Dendritic cell treated with granulocyte-macrophage colony-stimulating factor and Interleukin-4, amounts not matched to agents 40 ng/mL and 50 ng/mL, for 4 days (primary cell): Measurements from ENCODE around the gene PARP1.

Experiments used
- H3K27ac Mint-ChIP-seq: one replicate; pipeline ENCODE4 v1.8.0; 2022; ENCODE audit warnings: mild to moderate bottlenecking, mixed read lengths
- H3K27me3 Mint-ChIP-seq: one replicate; pipeline ENCODE4 v1.8.0; 2022; ENCODE audit warnings: mild to moderate bottlenecking, mixed read lengths
- H3K36me3 Mint-ChIP-seq: one replicate; pipeline ENCODE4 v1.8.0; 2022; ENCODE audit warnings: low read depth, mixed read lengths
- H3K4me1 Mint-ChIP-seq: one replicate; pipeline ENCODE4 v1.8.0; 2022; ENCODE audit warnings: low read depth, mixed read lengths
- H3K4me3 Mint-ChIP-seq: one replicate; pipeline ENCODE4 v1.8.0; 2022; ENCODE audit warnings: mild to moderate bottlenecking, moderate library complexity, mixed read lengths
- H3K9me3 Mint-ChIP-seq: one replicate; pipeline ENCODE4 v1.8.0; 2022; ENCODE audit warnings: mixed read lengths
- intact Hi-C: fragments of 100-400 bp; cut with micrococcal nuclease; formaldehyde crosslinking; loops from one replicate; pipeline ENCODE4 v1.15.0; 2022

PARP1 gene

DNA sequence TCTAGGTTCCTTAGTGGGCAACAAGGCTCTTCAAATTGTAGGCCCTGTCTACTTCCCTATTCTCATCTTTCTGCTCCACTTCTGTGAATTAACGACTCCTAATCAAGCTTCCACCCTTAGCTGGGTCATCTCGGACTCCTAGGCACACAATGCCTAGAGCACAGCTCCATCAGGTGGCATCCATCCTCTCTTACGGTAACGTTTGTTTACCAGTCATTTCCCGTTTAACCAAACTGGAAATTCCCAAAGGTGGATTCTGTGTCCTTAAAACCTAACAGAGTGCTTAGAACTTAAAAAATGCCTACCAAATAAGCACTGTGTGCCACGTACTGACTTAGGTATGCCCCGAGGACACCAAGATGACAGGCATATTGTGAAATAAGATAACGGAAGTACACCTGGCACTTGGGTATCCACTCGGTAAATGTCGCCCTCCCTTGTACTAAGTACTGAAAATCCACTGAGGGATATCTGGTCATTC, 1.5 kb downstream of the PARP1 start:
- H3K4me1 Mint-ChIP-seq: peaks cover 49% of the 10 kb centered on the region
- H3K27ac Mint-ChIP-seq: peak overlapping the region; percentile 91
- peaks cover 6% of the 10 kb centered on the region for H3K9me3 Mint-ChIP-seq
- intact Hi-C loops: loop anchor here (5.0 to 10.0 kb wide), 2 partner anchors 99 to 632 kb away; partner anchors contain the start of genes LIN9 and SRP9
- H3K27me3 Mint-ChIP-seq: no peaks in the 10 kb centered on the region
- H3K36me3 Mint-ChIP-seq: peaks cover 28% of the 10 kb centered on the region
- H3K4me3 Mint-ChIP-seq: peak overlapping the region; percentile 99

DNA sequence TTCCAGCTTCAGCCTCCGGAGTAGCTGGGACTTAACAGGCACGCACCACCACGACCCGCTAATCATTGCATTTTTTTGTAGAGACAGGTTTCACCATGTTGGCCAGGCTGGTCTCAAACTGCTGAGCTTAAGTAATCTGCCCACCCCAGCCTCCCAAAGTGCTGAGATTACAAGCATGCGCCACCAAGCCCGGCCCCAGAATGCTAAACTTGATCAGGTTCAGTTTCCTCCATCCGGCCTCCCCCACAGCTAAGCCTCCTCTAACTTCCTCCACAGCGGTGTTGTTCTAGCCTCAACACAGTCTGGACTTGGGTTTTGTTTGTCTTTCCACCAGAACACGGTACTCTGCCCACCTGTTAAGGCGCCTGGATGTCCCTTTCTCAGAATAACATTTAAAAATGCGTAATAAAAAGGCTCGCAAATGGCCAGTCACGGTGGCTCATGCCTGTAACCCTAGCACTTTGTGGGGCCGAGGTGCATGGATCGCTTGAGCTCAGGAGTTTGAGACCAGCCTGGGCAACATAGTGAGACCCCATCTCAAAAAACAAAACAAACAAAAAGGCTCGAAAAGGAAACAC, 2.4 kb downstream of the PARP1 start:
- Mint-ChIP-seq H3K36me3 (peaks cover 38% of the 10 kb centered on the region), H3K4me3 (peak overlapping the region; percentile 54), H3K27me3 (no peaks in the 10 kb centered on the region), H3K27ac (peak overlapping the region; percentile 91), H3K9me3 (no peaks in the 10 kb centered on the region), H3K4me1 (peaks cover 52% of the 10 kb centered on the region)
- intact Hi-C loops: loop anchor here (5.0 to 10.0 kb wide), 2 partner anchors 98 to 631 kb away; partner anchors contain the start of genes LIN9 and SRP9

DNA sequence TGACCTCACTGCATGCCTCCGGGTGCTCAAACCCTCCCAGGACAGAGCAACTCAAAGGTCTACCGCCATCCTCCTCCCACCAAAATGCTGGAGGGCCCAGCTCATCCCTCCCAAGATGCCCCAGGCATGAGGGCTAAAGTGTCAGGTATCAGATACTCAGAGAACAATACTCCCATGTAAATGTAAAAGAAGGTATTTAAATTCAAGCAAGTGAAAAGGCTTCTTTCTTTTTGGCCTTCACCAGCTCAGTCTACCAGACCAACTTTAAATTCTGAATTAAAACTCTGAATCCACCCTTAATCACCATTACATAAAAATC, 3.0 kb downstream of the PARP1 start:
- intact Hi-C loops: loop anchor here (5.0 to 10.0 kb wide), 2 partner anchors 98 to 630 kb away; partner anchors contain the start of genes LIN9 and SRP9
- peaks cover 44% of the 10 kb centered on the region for H3K36me3 Mint-ChIP-seq
- no peaks in the 10 kb centered on the region for H3K9me3 Mint-ChIP-seq
- H3K4me3 Mint-ChIP-seq: no peak overlapping the region
- peaks cover 57% of the 10 kb centered on the region for H3K4me1 Mint-ChIP-seq
- H3K27ac Mint-ChIP-seq: no peak overlapping the region
- no peaks in the 10 kb centered on the region for H3K27me3 Mint-ChIP-seq

DNA sequence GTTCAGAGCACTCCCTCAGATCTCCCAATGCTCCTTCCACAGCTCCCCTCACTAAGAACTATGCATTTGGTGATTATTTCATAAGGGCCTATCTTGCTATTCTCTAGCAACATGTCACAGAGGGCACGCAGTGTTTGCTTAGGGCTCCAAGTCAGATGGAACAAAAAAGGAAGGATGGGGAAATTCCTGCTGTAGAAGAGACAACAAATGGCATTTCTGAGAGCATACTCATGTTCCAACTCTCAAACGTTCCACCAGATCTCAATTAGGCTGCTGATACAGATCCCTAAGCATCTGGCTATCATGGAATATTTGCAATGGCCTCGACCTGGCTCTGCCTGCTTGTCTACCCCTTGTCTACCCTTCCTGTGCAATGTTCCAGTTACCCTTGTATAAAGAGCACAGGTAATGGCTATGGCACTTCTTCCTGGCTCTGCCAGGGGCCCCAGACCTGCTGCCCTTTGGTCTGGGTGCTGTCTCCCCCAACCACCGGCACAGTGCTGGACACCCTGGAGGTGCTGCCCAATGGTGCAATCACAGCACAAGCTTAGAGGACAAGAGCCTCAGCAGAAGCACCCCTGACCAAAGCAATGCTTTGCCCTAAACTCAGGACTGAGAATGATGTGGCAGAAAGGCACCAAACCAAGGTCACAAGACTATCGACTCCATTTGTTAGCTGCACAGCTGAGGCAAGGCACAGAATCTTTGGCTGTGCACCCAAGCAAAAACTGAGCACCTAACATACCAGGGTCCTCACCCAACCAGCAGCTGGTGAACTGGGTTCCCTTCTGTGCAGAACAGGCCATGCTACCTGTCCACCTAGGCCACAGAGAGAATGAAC, 3.6 kb downstream of the PARP1 start:
- Mint-ChIP-seq H3K27ac (no peak overlapping the region), H3K4me1 (peaks cover 57% of the 10 kb centered on the region), H3K9me3 (no peaks in the 10 kb centered on the region), H3K36me3 (peaks cover 50% of the 10 kb centered on the region), H3K4me3 (no peak overlapping the region), H3K27me3 (no peaks in the 10 kb centered on the region)
- intact Hi-C loops: loop anchor here (10.0 kb wide), 1 partner anchor 629 kb away; the partner anchor contains the start of gene SRP9

DNA sequence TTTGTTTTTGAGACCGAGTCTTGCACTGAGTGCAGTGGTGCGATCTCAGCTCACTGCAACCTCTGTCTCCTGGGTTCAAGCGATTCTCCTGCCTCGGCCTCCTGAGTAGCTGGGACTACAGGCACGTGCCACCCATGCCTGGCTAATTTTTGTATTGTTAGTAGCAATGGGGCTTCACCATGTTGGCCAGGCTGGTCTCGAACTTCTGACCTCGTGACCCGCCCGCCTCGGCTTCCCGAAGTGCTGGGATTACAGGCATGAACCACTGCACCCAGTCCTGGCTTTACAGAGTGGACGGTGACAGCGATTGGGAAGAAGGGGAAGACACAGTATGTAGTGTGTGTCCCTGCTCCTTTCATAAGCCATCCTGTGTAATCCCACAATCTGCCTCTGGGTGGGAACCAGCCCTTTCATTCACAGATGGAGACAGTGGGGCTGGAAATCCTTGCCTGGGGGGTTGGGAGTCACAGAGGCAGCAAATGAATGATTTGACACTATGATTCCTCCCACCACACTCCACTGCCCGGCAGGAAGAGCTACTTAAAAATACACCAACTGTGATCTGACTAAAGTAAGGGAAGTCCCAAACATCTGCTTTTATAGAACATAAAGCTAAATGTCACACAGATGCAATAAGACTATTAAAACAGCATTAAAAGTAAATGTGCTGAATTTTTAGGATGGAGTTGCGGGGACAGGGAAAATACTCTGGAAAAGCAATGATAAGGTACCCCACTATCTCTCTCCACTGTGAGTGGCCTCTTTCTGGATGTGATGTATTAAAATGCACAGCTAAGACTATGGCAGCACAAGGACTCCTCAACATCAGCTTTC, 4.5 kb downstream of the PARP1 start:
- H3K36me3 Mint-ChIP-seq: peaks cover 59% of the 10 kb centered on the region
- intact Hi-C loops: loop anchor here (10.0 kb wide), 1 partner anchor 629 kb away; the partner anchor contains the start of gene SRP9
- H3K9me3 Mint-ChIP-seq: no peaks in the 10 kb centered on the region
- no peak overlapping the region for H3K4me3 Mint-ChIP-seq
- H3K4me1 Mint-ChIP-seq: peaks cover 57% of the 10 kb centered on the region
- no peak overlapping the region for H3K27ac Mint-ChIP-seq
- H3K27me3 Mint-ChIP-seq: no peaks in the 10 kb centered on the region

DNA sequence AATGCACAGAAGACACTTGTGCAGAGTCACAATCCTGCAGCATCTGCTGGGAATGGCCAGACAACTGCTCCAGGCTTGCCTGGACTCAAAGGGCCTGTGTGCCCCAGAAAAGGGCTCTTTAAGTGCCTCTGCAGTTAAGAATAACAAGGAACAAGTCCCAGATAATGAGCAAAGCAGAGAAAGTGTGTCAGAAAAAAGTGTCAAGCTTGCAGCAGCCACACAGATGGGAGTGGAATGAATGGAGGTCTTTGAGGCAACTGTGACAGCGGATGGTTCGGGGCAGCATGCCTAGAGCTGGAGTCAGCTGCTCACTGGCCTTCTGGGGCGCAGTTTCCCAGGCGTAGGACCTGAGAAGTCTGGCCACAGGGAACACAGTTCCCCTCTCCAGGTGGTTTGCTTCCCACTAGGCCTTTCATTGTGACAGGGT, 5.1 kb downstream of the PARP1 start:
- Mint-ChIP-seq H3K4me1 (peaks cover 57% of the 10 kb centered on the region), H3K27me3 (no peaks in the 10 kb centered on the region), H3K9me3 (no peaks in the 10 kb centered on the region), H3K27ac (no peak overlapping the region), H3K4me3 (no peak overlapping the region), H3K36me3 (peaks cover 61% of the 10 kb centered on the region)
- intact Hi-C loops: loop anchor here (10.0 kb wide), 1 partner anchor 628 kb away; the partner anchor contains the start of gene SRP9

DNA sequence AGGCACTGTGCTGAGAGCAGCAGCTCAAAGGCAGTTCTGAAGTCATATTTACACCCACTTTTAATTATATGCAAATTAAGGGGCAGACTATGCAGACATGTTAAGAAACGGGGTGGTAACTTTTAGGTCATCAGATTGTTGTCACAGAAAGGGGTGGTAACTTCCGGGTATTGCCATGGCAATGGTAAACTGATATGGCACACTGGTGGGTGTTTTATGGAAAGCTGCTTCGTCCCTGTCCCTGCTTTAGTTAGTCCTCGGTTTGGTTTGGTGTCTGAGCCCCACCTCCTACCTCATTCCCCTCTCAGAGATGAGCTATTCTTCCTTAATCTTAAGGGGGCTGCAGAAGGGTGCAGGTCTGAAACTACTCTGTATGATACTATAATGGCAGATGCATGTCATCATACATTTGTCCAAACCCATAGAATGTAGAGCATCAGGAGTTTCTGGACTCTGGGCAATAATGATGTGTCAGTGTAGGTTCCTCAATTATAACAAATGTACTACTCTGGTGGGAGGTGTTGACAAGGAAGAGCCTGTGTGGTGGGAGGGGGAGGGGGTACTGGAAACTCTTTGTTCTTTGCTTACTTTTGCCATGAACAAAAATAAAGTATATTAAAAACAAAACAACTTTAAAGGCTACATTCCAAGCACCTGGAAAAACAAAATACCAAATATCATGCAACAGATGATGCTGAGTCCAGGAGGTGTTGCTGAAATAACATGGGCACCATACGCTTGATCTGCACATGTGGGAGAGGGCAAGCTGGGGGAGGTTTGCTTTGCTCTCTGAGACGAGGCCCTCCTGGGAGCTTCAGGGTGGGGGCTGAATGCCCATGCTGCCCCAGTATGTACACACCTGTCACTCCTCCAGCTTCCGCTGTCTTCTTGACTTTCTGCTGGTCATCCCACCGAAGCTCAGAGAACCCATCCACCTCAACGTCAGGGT, 6.3 kb downstream of the PARP1 start:
- intact Hi-C loops: loop anchor here (10.0 kb wide), 1 partner anchor 627 kb away; the partner anchor contains the start of gene SRP9
- Mint-ChIP-seq H3K27me3 (no peaks in the 10 kb centered on the region), H3K4me3 (no peak overlapping the region), H3K36me3 (peaks cover 63% of the 10 kb centered on the region), H3K9me3 (no peaks in the 10 kb centered on the region), H3K4me1 (peaks cover 53% of the 10 kb centered on the region), H3K27ac (no peak overlapping the region)

DNA sequence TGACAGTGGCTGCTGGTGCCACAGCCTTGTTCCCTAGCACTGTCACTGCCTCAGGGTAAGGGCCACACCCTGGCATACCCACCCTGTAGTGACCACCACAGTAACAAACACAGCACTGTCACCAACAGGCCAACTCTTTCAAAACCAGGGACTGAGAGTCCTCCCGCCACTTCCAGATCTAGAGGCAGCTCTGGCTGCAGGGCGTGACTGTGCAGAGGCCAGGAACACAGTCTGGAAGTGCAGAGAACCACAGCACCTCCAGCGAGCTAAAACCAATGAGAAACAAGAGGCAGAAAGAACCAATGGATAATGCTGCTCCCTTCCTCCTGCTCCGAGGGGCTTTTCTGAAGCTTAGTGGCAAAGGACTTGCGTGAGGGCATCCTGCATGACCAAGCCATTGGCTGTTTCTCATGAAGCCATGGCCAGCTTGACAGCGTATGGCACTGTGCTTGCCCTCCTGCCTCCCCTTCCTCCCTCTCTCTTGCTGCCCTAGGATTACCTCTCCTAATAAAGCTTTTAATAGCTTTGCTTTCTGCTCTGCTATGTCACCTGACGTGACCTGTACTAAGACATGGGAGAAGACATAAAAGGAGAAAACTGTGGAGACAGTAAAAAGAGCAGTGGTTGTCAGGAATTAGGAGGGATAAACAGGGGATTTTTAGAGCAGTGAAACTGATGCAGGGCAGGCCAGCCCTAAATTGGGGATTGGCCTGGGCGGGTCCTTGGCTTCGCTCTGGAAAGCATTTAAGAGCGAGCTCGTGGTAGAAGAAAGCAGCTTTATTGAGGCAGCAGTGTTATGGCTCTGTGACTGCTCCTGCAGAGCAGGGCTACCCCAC, 7.2 kb downstream of the PARP1 start:
- Mint-ChIP-seq H3K4me1 (peaks cover 44% of the 10 kb centered on the region), H3K36me3 (peaks cover 71% of the 10 kb centered on the region), H3K4me3 (no peak overlapping the region), H3K27me3 (no peaks in the 10 kb centered on the region), H3K27ac (no peak overlapping the region), H3K9me3 (no peaks in the 10 kb centered on the region)
- intact Hi-C loops: loop anchor here (10.0 kb wide), 1 partner anchor 626 kb away; the partner anchor contains the start of gene SRP9

DNA sequence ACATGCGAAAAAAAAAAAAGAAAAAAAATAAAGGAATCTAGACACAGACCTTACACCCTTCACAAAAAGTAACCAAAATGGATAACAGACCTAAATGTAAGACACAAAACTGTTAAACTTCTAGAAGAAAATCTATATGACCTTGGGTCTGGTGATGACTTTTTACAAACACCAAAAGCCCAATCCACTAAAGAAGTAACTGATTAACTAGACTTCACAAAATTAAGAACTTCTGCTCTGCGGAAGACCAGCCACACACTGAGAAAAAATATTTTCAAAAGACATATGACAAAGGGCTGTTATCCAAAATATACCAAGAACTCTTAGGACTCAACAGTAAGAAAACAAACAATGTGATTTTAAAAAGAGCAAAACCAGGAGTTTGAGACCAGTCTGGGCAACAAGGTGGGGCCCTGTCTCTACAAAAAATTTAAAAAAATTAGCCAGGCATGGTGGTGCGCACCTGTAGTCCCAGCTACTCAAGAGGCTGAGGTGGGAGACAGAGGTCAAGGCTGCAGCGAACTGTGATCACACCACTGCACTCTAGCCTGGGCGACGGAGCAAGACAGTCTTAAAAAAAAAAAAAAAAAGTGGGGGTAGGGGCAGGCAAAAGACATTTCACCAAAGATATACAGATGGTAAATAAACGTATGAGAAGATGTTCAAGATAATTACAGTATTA, 9.8 kb downstream of the PARP1 start:
- intact Hi-C loops: no loop called here
- Mint-ChIP-seq H3K27me3 (no peaks in the 10 kb centered on the region), H3K4me3 (no peak overlapping the region), H3K27ac (no peak overlapping the region), H3K9me3 (no peaks in the 10 kb centered on the region), H3K4me1 (peaks cover 18% of the 10 kb centered on the region), H3K36me3 (peaks cover 89% of the 10 kb centered on the region)

DNA sequence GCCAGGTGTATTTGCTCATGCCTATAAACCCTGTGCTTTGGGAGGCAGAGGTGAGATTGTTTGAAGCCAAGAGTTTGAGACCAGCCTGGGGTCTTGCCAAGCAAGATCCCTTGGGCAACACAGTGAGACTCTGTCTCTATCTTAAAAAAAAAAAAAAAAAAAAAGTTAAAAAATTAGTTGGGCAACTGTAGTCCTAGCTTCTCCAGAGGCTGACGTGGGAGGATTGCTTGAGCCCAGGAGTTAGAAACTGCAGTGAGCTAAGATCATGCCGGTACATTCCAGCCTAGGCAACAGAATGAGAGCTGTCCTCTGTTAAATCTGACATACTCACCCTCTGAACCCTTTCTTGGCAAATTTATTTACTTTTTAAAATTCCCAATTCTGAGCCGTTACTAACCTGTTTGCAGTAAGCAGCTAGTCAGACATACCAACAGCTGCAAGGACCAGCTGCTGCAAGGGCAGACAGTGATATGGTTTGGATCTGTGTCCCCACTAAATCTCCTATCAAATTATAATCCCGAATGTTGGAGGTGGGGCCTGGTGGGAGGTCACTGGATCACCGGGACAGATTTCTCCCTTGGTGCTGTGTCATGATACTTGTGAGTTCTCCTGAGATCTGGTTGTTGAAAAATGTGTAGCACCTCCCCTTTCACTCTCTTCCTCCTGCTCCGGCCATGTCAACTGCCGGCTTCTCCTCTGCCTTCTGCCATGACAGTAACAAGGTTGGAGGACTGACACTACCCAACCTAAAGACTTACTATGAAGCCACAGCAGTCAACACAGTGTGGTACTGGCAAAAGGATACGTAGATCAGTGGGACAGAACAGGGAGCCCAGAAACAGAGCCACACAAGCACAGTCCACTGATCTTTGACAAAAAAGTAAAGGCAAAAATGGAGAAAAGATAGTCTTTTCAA, 10.6 kb downstream of the PARP1 start:
- no peaks in the 10 kb centered on the region for H3K27me3 Mint-ChIP-seq
- no peak overlapping the region for H3K27ac Mint-ChIP-seq
- peaks cover 12% of the 10 kb centered on the region for H3K4me1 Mint-ChIP-seq
- no peak overlapping the region for H3K4me3 Mint-ChIP-seq
- intact Hi-C loops: no loop called here
- no peaks in the 10 kb centered on the region for H3K9me3 Mint-ChIP-seq
- H3K36me3 Mint-ChIP-seq: peaks cover 86% of the 10 kb centered on the region

DNA sequence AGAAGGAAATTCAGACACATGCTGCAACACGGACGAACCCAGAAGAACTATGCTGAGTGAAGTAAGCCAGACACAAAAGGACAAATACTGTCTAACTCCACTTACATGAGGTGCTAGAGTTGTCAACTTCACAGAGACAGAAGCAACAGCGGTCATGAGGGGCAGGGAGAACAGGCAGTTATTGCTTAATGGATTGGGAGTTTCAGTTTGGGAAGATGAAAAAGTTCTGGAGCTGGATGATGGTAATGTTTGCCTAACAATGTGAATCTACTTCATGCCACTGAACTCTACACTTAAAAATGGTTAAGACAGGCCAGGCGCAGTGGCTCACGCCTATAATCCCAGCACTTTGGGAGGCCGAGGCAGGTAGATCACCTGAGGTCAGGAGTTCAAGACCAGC, 12.1 kb downstream of the PARP1 start:
- no peak overlapping the region for H3K27ac Mint-ChIP-seq
- intact Hi-C loops: no loop called here
- H3K9me3 Mint-ChIP-seq: no peaks in the 10 kb centered on the region
- peaks cover 7% of the 10 kb centered on the region for H3K4me1 Mint-ChIP-seq
- H3K4me3 Mint-ChIP-seq: no peak overlapping the region
- H3K36me3 Mint-ChIP-seq: peaks cover 86% of the 10 kb centered on the region
- H3K27me3 Mint-ChIP-seq: no peaks in the 10 kb centered on the region
